Measurements from ENCODE around the gene COL20A1.

- no peak for TF ChIP-seq CTCF (IDR thresholded peaks at IDR 0.05)
- TF ChIP-seq POLR2A (IDR thresholded peaks at IDR 0.05), result no peak
Observed at GRCh38 chr20:63293456-63293855, 470 bp downstream of the COL20A1 start.
